Mesodermal cell (in vitro differentiated cells): Measurements from ENCODE around the gene ZNF425. TPM values are rescaled to one million over a fixed set of nuclear protein-coding genes. Genes with fewer than 3 reads are reported as not detected.
A peak's percentile ranks its signal among the peaks of the same experiment; 100 is the strongest.

Source experiments
- H3K27ac ChIP-seq: 2 replicates; pipeline ENCODE4 v1.7.0; 2013; ENCODE audit warnings: mild to moderate bottlenecking, low read depth, low read length, moderate library complexity; ENCODE audit not compliant: severe bottlenecking
- H3K36me3 ChIP-seq: 2 replicates; pipeline ENCODE4 v1.7.1; 2013; ENCODE audit warnings: mild to moderate bottlenecking, low read length, moderate library complexity; ENCODE audit not compliant: control insufficient read depth, insufficient read depth
- H3K4me1 ChIP-seq: one replicate; pipeline ENCODE4 v1.7.1; 2013; ENCODE audit warnings: mild to moderate bottlenecking, low read length; ENCODE audit not compliant: insufficient read depth, control insufficient read depth, poor library complexity, severe bottlenecking
- H3K4me3 ChIP-seq: 2 replicates; pipeline ENCODE4 v1.7.0; 2013; ENCODE audit warnings: low read length, control low read depth, mild to moderate bottlenecking; ENCODE audit not compliant: insufficient read depth, poor library complexity, severe bottlenecking; ENCODE audit errors: extremely low read depth
- H3K9me3 ChIP-seq: 2 replicates; pipeline ENCODE4 v1.7.1; 2013; ENCODE audit warnings: mild to moderate bottlenecking, low read length, moderate library complexity; ENCODE audit not compliant: control insufficient read depth
- WGBS, 2 experiments: methylation state at CpG; one replicate each; pipeline ENCODE4 v1.1.5; 2013; ENCODE audit warnings: missing lambda C conversion rate in 2 of 2; ENCODE audit not compliant: insufficient coverage in 2 of 2; 5-methylcytosine and 5-hydroxymethylcytosine counted together
- polyA plus RNA-seq, 2 experiments: library from polyadenylated mRNA; stranded (reverse); fragments of 50-300 nt; gene quantifications; one replicate each; pipeline ENCODE4 v1.2.3, GENCODE V29; 2013

The ZNF425 gene, protein sequence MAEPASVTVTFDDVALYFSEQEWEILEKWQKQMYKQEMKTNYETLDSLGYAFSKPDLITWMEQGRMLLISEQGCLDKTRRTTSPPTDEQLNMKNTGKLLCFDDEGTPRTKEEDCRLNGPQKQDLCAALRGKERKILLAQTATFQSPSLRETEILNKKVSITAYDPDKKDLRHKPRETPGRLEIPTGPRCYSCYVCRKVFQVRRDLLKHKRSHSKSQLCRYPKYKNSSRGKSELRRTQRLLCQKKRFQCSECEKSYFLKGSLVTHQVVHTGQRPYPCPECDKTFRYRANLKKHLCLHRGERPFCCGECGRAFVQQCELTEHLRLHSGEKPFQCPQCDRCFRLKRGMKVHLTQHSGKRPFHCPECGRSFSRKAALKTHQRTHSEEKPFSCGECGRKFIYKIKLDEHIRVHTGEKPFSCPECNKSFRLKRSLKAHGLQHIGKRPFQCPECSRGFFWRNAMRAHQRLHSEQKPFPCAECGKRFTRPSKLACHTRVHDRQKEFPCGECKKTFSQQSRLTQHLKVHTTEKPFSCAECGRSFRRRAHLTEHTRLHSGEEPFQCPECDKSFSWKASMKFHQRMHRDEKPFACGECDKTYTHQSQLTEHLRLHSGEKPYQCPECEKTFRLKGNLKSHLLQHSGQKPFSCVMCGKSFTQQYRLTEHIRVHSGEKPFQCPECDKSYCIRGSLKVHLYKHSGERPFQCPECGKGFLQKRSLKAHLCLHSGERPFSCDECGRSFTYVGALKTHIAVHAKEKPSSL
- 2.9 TPM for polyA plus RNA-seq (2013, experiment 1 of 2)
- polyA plus RNA-seq (2013, experiment 2 of 2): 3.0 TPM

GRCh38 chr7:149125863-149126661 is at the start of gene ZNF425:
ZNF425 (minus strand) TSS chr7:149126324; CDS start chr7:149126213, 111 bp downstream.
- peaks cover 11% of the 10 kb centered on the region for H3K9me3 ChIP-seq
- peak within 1 kb of the TSS; percentile 88 for H3K27ac ChIP-seq
- H3K4me1 ChIP-seq: peaks cover 8% of the 10 kb centered on the region
- WGBS, 2 experiments: 0% methylated on average over 55 to 57 of the region's 72 CpGs
- peak within 1 kb of the TSS; percentile 98 for H3K4me3 ChIP-seq
- peaks cover 25% of the 10 kb centered on the region for H3K36me3 ChIP-seq

- H3K9me3 ChIP-seq: no peaks in the 10 kb centered on the region
- H3K4me3 ChIP-seq: no peak overlapping the region
- WGBS, 2 experiments: 100% methylated on average over 1 of the region's 2 CpGs; no CpG with 5 or more reads in 1 of the 2 experiments
- H3K36me3 ChIP-seq: peaks cover 86% of the 10 kb centered on the region
- no peak overlapping the region for H3K27ac ChIP-seq
- H3K4me1 ChIP-seq: peaks cover 4% of the 10 kb centered on the region
Measured at GRCh38 chr7:149175150-149175549, 49.0 kb upstream of the ZNF425 start.

DNA sequence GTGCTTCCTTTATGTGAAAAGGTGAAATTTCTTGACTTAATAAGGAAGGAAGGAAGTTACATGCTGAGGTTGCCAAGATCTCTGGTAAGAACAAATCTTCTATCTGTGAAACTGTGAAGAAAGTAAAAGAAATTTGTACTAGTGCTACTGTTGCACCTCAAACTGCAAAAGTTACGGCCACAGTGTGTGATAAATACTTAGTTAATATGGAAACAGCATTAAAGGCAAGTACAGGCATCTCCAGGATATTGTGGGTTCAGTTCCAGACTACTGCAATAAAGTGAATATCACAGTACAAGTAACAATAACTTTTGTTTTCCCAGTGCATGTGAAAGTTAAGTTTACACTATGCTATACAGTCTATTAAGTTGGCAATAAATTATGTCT is 46.4 kb upstream of the ZNF425 start:
- Histone ChIP-seq H3K36me3 (peaks cover 89% of the 10 kb centered on the region), H3K4me1 (peaks cover 4% of the 10 kb centered on the region), H3K9me3 (no peaks in the 10 kb centered on the region), H3K27ac (no peak overlapping the region), H3K4me3 (no peak overlapping the region)
- 83 to 100% methylated on average over 1 of the region's 1 CpG for WGBS, 2 experiments

GRCh38 chr7:149171892-149172533 is 45.9 kb upstream of the ZNF425 start:
- peaks cover 4% of the 10 kb centered on the region for H3K4me1 ChIP-seq
- WGBS, 2 experiments: 92 to 93% methylated on average over 2 of the region's 9 CpGs
- no peak overlapping the region for H3K27ac ChIP-seq
- no peaks in the 10 kb centered on the region for H3K9me3 ChIP-seq
- no peak overlapping the region for H3K4me3 ChIP-seq
- peaks cover 89% of the 10 kb centered on the region for H3K36me3 ChIP-seq

DNA sequence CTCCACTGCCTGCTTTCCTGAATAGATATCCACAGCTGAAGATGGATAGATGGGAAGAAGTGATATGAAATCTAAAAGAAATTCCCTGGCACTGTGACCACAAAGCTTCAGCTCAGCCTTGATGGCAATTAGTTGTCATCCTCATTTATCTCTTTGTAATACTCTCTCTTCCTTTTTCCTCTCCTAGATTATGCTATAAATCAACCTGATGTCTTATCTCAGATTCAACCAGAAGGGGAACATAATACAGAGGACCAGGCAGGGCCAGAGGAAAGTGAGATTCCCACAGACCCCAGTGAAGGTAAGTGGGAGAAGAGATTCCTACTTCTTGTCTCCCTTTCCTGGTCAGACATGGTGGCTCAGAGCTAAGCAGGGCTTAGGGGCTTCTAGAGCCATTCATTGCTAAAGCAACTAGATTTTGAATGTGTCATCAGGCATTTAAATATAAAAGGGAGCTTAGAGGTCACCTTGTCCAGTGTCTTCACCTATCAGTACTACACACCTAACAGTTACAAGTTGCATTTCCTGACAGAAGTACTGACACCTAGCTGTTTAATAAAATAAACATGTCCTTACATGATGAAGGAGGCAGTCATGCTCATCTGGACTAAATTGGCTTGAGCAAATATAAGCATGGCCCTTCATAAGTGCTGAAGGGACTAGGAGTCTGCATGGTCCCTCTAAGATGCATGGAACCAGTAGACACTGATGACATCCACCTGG is 40.7 kb upstream of the ZNF425 start:
- peaks cover 2% of the 10 kb centered on the region for H3K4me1 ChIP-seq
- H3K36me3 ChIP-seq: peaks cover 82% of the 10 kb centered on the region
- no peaks in the 10 kb centered on the region for H3K9me3 ChIP-seq
- H3K4me3 ChIP-seq: no peak overlapping the region
- H3K27ac ChIP-seq: no peak overlapping the region

DNA sequence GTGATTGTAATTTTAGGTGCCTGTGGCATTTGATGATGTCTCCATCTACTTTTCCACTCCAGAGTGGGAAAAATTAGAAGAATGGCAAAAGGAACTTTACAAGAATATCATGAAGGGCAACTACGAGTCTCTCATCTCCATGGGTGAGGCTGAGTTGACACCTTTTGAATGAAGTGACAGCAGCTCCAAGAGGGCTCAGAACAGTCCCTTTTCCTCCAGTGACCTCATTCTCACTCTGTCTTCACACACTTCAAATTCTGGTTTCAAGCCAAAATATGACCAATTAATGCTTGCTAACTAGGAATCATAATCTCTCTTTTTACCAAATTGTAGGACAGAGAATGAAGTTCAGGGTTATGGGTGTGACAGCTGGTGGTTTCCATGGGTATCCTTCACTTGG is 40.0 kb upstream of the ZNF425 start:
- WGBS, 2 experiments: 88 to 100% methylated on average over 1 of the region's 1 CpG
- H3K36me3 ChIP-seq: peaks cover 84% of the 10 kb centered on the region
- no peaks in the 10 kb centered on the region for H3K9me3 ChIP-seq

GRCh38 chr7:149161241-149161848 is 35.2 kb upstream of the ZNF425 start:
- WGBS, 2 experiments: 87 to 90% methylated on average over 4 to 5 of the region's 5 CpGs
- H3K27ac ChIP-seq: peak overlapping the region; percentile 10
- no peaks in the 10 kb centered on the region for H3K9me3 ChIP-seq
- peaks cover 77% of the 10 kb centered on the region for H3K36me3 ChIP-seq
- peaks cover 6% of the 10 kb centered on the region for H3K4me1 ChIP-seq
- no peak overlapping the region for H3K4me3 ChIP-seq

More for the DNA sequence above, 40.0 kb upstream of the ZNF425 start:
- no peak overlapping the region for H3K27ac ChIP-seq
- H3K4me3 ChIP-seq: no peak overlapping the region
- peaks cover 5% of the 10 kb centered on the region for H3K4me1 ChIP-seq

GRCh38 chr7:149156898-149157297 is 30.8 kb upstream of the ZNF425 start:
- peaks cover 6% of the 10 kb centered on the region for H3K4me1 ChIP-seq
- H3K4me3 ChIP-seq: no peak overlapping the region
- 93 to 100% methylated on average over 3 to 5 of the region's 6 CpGs for WGBS, 2 experiments
- no peaks in the 10 kb centered on the region for H3K9me3 ChIP-seq
- no peak overlapping the region for H3K27ac ChIP-seq
- H3K36me3 ChIP-seq: peaks cover 79% of the 10 kb centered on the region

- WGBS, 2 experiments: 98 to 99% methylated on average over 10 to 11 of the region's 11 CpGs
- H3K27ac ChIP-seq: no peak overlapping the region
- H3K9me3 ChIP-seq: no peaks in the 10 kb centered on the region
- no peak overlapping the region for H3K4me3 ChIP-seq
- no peaks in the 10 kb centered on the region for H3K4me1 ChIP-seq
- peaks cover 66% of the 10 kb centered on the region for H3K36me3 ChIP-seq
Measured at GRCh38 chr7:149154056-149154455, 27.9 kb upstream of the ZNF425 start.
